ENCODE measurements around the gene FRMPD3. TPM values are rescaled to one million over a fixed set of nuclear protein-coding genes. Genes with fewer than 3 reads are reported as not detected.

The FRMPD3 gene
- total and polyA plus RNA-seq, 10 of the 15 experiments (the other 5 are each of a cell fraction or from before 2014, with no cell fraction given), result 0.01 to 0.06 (median 0.05) TPM; not detected in 6

Other genes with a start within 250 kb of the FRMPD3 start
- 6.0 and 6.4 TPM in 2 replicates for gene NUP62CL, start 243.2 kb upstream of the FRMPD3 start, total RNA-seq (2014; rRNA removed)
- 4.1 and 5.3 TPM in 2 replicates for gene NUP62CL, start 243.2 kb upstream of the FRMPD3 start, total RNA-seq (2014; rRNA removed; fragmentation: Illumina TruSeq; extraction: Trizol)
- 3.1 and 3.2 TPM in 2 replicates for gene NUP62CL, start 243.2 kb upstream of the FRMPD3 start, total RNA-seq (2021)
- 4.4 and 6.0 TPM in 2 replicates for gene NUP62CL, start 243.2 kb upstream of the FRMPD3 start, polyA plus RNA-seq (2011; rRNA removed)
- 4.1 and 6.3 TPM in 2 replicates for gene NUP62CL, start 243.2 kb upstream of the FRMPD3 start, polyA plus RNA-seq (2014; fragmentation: Illumina TruSeq; extraction: Trizol)
- gene NUP62CL, start 243.2 kb upstream of the FRMPD3 start, polyA plus RNA-seq (2014; fragmentation: Nextera tagmentation; extraction: Ambion mirVana), result 1 to 10 TPM; 2.5 to 4.6 TPM
- 5.0 and 6.2 TPM in 2 replicates for gene NUP62CL, start 243.2 kb upstream of the FRMPD3 start, polyA plus RNA-seq (2014; rRNA removed)
- 1 to 10 TPM; 4.0 to 5.2 TPM for gene NUP62CL, start 243.2 kb upstream of the FRMPD3 start, polyA plus RNA-seq (2016; fragmentation: Nextera tagmentation; extraction: Ambion mirVana)
- gene DNAAF6, start 243.0 kb upstream of the FRMPD3 start, total RNA-seq (2014; rRNA removed), result not detected in 2 replicates
- gene DNAAF6, start 243.0 kb upstream of the FRMPD3 start, total RNA-seq (2014; rRNA removed; fragmentation: Illumina TruSeq; extraction: Trizol), result not detected in 2 replicates
- gene DNAAF6, start 243.0 kb upstream of the FRMPD3 start, total RNA-seq (2021), result not detected in 2 replicates
- not detected in 2 replicates for gene DNAAF6, start 243.0 kb upstream of the FRMPD3 start, polyA plus RNA-seq (2011; rRNA removed)
- gene DNAAF6, start 243.0 kb upstream of the FRMPD3 start, polyA plus RNA-seq (2014; fragmentation: Illumina TruSeq; extraction: Trizol), result not detected in 2 replicates
- not detected for gene DNAAF6, start 243.0 kb upstream of the FRMPD3 start, polyA plus RNA-seq (2014; fragmentation: Nextera tagmentation; extraction: Ambion mirVana)
- not detected in 2 replicates for gene DNAAF6, start 243.0 kb upstream of the FRMPD3 start, polyA plus RNA-seq (2014; rRNA removed)
- gene DNAAF6, start 243.0 kb upstream of the FRMPD3 start, polyA plus RNA-seq (2016; fragmentation: Nextera tagmentation; extraction: Ambion mirVana), result not detected
- gene PRPS1, start 178.9 kb downstream of the FRMPD3 start, total RNA-seq (2014; rRNA removed), result 26.5 and 28.1 TPM in 2 replicates
- gene PRPS1, start 178.9 kb downstream of the FRMPD3 start, total RNA-seq (2014; rRNA removed; fragmentation: Illumina TruSeq; extraction: Trizol), result 44.6 and 44.8 TPM in 2 replicates
- gene PRPS1, start 178.9 kb downstream of the FRMPD3 start, total RNA-seq (2021), result 57.3 and 65.8 TPM in 2 replicates
- gene PRPS1, start 178.9 kb downstream of the FRMPD3 start, polyA plus RNA-seq (2011; rRNA removed), result 86.5 and 105 TPM in 2 replicates
- gene PRPS1, start 178.9 kb downstream of the FRMPD3 start, polyA plus RNA-seq (2014; fragmentation: Illumina TruSeq; extraction: Trizol), result 71.2 and 77.5 TPM in 2 replicates
- 10 to 100 TPM; 31.2 to 31.5 TPM for gene PRPS1, start 178.9 kb downstream of the FRMPD3 start, polyA plus RNA-seq (2014; fragmentation: Nextera tagmentation; extraction: Ambion mirVana)
- gene PRPS1, start 178.9 kb downstream of the FRMPD3 start, polyA plus RNA-seq (2014; rRNA removed), result 54.5 and 64.8 TPM in 2 replicates
- gene PRPS1, start 178.9 kb downstream of the FRMPD3 start, polyA plus RNA-seq (2016; fragmentation: Nextera tagmentation; extraction: Ambion mirVana), result 10 to 100 TPM; 76.1 to 77.0 TPM